GM04503 (cell line): ENCODE data around the gene ESF1.
A peak's percentile ranks its signal among the peaks of the same experiment; 100 is the strongest.
"Not testable (repeated sequence)": the region's sequence is repeated elsewhere in the genome, so short reads cannot be mapped to it uniquely, and the experiment has no call there.

Source experiments
- DNase-seq: peaks from one replicate; pipeline ENCODE4 v3.0.0-alpha.2; 2012; ENCODE audit warnings: low read depth

Gene ESF1

DNA sequence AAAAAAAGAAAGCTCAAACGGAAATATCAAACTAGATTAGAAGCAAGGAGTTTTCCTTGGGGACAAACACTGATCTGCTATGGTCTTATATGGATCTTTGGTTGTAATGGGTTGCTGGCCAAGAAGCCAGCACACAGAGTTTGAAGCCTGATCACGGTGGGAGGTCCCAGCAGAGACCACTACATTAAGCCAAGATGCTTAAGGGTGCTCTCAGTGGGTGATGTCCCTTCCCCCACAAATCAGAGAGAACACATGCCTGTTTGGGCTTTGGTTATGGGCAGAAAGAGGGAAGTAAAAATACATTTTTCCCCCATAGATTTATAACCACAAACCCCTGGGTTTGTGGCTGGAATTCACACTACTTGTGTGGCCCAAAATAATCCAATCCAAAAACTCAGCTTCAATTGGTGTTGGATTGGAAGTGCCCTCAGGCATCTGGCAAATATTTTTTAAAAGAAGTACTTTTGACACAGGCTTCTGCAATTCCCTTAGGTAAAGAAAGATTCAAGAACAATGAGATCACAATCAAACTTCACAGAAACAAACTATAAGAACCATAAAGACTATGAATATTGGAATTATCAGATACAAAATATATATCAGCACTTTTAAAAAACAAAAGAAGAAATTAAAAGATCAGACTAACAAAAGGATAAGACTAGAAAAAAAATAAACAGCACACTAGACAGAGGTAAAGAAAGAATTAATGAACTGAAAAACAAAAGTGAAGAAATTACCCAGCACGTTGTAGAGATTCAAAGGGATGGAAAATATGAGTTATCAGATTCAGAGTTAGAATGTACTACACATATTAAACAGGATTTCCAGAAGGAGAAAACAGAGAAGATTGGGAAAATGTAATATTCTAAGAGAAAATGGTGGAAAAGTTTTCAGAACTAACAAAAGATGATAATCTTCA lies 44.7 kb downstream of the ESF1 start:
- DNase-seq, result no peak

GRCh38 chr20:13738187-13738586 lies 46.5 kb downstream of the ESF1 start:
- not testable (repeated sequence) for DNase-seq

GRCh38 chr20:13736436-13737191 lies 48.1 kb downstream of the ESF1 start:
- DNase-seq, result peak; percentile 66

- no peak for DNase-seq
Measured at GRCh38 chr20:13735826-13736225, 48.9 kb downstream of the ESF1 start.

DNA sequence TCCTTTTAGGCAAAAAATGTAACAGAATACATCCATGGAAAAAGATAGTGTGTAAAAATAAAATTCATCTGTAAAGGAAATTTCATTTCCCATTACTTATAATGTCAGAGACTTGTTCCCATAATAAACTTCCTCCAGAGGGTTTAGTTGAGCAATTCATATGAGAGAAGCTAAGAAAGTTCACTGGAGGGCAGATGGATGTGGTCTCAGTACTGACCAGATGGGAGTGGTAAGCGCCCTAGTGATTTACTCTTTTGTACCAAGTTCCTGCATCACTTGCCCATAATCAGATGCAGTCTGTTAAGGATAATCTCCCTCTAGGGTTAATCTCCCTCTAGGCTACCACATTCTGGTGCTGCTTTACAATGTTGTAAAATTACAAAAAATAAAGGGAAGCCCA lies 61.7 kb downstream of the ESF1 start:
- DNase-seq, result no peak

- DNase-seq, result no peak
Measured at GRCh38 chr20:13718171-13718570, 66.5 kb downstream of the ESF1 start.

- DNase-seq, result no peak
Measured at GRCh38 chr20:13717631-13718044, 67.1 kb downstream of the ESF1 start.

DNA sequence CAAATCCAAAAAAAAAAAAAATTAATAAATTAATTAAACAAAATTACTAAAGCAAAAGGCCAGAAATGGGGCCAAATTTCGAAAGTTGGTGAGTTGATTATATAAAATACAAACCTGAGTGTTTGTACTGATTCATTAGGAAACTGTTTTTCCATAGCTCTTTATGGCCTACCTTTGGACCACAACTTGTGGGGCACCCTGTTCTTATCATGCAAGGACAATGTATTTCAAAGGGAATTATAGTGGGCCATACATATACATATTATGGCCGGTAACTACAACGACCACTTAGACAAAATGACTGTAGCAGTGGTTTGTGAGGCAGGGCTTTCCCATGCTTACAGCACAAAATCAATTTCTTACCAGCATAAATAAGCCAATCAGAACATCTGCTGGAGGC lies 69.5 kb downstream of the ESF1 start:
- DNase-seq, result no peak

DNA sequence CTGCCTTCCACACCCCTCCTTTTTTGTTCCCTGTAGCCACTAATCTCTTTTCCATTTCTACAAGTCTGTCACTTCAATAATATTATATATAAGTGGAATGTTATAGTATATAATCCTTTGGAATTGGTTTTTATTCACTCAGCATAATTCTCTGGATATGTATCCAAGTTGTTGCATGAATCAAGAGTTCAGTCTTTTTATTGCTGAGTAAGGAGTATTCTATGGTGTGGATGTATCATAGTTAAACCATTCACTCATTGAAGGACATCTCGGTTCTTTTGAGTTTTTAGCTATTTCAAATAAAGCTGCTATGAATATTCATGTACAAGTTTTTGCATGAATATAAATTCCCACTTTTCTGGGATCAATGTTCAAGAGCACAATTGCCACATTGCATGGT lies 76.5 kb downstream of the ESF1 start:
- no peak for DNase-seq

DNA sequence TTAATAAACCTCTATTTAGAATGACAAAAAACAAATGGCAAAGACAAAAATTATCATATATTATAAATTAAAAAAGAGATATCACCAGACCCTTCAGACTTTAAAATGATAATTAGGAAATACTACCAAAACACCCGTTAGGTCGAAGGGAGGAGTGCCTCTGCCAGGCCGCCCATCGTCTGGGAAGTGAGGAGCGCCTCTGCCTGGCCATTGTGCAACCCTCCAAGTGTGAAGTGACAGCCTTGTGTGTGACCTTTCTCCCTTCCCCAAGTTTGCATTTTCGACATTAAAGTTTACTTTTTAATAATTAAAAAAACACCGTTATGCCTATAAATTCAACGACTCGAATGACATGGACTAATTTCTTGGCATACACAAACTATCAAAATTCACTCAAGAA lies 81.5 kb downstream of the ESF1 start:
- no peak for DNase-seq

GRCh38 chr20:13701486-13701885 lies 83.2 kb downstream of the ESF1 start:
- no peak for DNase-seq

DNA sequence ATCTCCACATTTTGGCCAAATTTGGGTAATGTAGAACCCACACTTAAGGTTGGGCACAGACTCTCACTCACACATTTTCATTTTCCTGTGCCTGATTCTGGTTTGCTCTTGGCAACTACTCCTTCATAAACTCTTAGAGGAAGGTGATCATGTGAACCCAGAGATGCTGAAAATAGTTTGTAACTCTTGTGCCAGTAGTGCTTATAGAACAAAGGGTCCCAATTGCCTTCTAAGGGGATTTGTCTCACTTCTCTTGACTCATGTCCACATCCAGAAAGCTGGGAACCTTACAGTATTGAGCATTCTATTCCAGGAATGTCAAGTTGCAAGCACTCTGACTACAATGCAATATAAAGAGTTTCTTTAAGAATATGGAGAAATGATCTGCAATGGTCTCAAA lies 84.0 kb downstream of the ESF1 start:
- DNase-seq, result no peak

DNA sequence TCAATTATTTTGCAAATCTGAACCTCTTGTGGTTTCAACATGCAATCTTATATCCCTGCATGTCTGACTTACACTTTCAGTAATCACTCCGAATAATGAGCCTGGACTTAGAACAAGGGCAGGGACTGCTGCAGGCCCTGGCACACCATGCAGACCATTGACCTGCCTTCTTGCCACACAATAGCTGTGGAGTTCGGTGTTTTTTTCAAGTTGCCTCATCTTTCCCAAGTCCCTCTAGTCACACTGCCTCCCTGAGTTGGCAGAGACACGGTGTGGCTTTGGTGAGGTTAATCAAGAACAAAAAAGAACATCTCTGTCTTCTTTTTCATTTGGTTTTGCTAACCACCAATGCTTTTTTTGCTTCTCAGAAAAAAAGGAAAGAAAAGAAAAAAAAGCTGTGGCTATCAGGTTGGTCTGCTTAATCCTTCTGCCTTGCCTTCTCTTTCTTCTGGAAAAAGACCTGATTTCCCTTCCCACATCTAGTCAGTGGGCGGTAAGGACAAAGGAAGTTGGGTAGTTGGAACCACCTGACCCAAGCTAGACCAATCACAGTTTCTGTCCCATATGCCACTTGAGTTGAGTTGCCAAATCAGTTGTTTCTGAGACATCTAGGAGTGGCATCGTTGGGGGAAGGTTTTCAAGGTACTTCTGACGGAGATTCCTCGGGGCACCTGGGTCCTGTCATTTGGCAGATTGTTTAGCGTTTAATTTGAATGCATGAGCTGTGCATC lies 90.1 kb downstream of the ESF1 start:
- DNase-seq, result no peak

DNA sequence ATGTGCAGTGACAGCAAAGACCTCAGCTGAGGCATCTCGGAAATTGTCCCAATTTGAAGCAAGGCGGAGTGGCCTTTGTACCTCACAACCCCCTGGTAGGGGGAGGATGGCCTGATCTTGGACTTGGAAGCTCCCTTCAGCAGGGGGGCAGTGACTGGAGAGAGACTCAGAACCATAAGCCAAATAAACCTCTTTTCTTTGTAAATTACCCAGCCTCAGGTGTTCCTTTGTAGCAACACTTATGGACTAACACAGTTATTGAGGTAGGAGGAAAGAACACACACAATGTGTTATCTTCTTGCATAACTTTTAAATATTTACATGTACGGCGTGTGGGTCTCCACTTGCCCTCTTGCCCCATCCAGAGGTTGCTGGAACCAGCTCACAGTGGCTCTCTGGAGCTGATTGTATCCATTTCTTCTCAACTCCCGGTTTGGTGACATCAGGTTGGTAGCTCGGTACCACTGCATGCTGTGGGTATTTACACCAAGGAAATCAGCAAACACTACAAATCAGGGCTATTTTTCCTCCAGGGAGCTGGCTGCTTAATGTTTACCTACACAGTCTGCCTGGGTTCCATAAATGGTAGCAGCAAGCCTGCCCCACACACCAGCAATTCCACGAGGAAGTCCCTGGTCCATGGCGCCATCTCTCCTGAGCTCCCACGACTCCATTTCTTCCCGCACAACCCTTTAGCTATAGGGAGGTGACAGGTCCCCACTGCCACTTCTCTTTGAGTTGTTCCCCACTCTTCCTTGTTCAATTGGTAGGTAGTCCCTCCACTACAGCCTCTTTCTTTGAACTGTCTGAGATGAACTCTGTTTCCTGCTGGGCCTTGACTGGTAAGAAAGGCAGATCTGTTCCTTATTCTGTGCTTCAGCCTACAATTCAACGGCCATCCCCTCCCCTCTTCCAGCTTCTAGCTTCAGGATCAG lies 91.7 kb downstream of the ESF1 start:
- no peak for DNase-seq

GRCh38 chr20:13690943-13691342 lies 93.8 kb downstream of the ESF1 start:
- DNase-seq, result no peak

GRCh38 chr20:13687815-13688214 lies 96.9 kb downstream of the ESF1 start:
- no peak for DNase-seq

GRCh38 chr20:13685623-13686022 lies 99.1 kb downstream of the ESF1 start:
- DNase-seq, result no peak

GRCh38 chr20:13684566-13685222 lies 100.0 kb downstream of the ESF1 start:
- DNase-seq, result no peak

DNA sequence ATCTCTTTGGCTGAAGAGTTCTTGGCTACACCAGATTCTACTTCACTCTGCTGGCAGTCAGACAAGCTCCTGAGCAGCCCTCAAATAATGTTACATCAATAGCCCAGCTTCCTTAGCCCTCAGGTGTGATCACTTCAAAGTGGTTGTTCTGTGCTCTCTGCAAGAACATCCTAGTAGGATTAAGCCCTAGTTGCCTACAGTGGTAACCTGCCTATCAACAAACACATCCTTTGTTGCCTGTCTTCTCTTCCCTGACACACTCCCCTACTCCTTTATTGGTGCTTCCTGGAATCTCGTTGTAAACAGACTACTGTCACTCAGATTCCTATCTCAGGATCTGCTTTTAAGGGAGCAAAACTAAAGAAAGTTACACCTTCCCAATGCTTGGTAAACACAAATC lies 100.9 kb downstream of the ESF1 start:
- DNase-seq, result no peak

DNA sequence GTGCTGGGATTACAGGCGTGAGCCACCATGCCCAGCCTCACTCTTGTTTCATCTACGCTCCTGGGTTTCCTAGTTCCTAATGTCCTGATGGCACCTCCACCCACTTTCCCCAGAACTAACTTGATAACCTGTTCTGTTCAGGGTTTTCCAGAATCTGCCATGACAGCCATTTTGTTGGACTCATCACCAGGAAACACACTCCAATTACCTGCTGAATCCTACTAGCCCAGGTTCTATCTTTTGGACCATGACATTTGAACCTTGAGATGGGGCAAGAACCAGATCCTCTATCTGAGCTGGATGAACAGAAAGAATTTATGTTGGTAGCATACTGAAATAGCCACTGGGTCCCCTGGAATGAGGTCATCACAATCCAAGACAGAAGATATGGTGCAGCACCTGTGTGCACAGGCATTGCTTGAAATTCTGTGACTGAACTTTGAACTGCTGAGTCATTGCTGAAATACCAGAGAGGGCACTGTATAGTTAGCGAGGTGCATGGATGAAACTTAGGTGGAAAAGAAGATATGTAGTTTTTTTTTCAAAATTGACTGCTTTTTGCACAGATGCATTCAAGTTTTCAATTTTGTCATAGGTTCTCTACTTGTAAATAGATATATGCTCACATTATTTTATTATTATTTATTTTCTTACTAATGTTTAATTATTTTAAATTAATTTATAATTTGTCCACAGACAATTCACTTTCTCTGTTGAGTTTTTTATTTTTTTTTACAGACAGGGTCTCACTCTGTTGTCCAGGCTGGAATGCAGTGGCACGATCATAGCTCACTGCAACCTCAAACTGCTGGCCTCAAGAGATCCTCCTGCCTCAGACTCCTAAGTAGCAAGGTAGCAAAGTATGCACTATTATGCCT lies 103.2 kb downstream of the ESF1 start:
- no peak for DNase-seq
